DOHH2 (cell line): ENCODE data around the gene DCX.

Experiments
- CTCF ChIP-seq: fragments of 200-600 bp; sonication (generic); IDR thresholded peaks from one replicate; pipeline ENCODE4 v1.5.1; 2014; ENCODE audit warnings: antibody characterized with exemption, mild to moderate bottlenecking, low read depth, low read length; ENCODE audit not compliant: poor library complexity, severe bottlenecking
- EZH2phosphoT487 ChIP-seq: fragments of 200-600 bp; sonication (generic); IDR thresholded peaks from 2 replicates; pipeline ENCODE4 v1.6.1; 2017; ENCODE audit warnings: borderline replicate concordance, mild to moderate bottlenecking, antibody characterized with exemption, low read length, moderate library complexity, mixed read lengths

- TF ChIP-seq CTCF, result no peak
- no peak for TF ChIP-seq EZH2phosphoT487
Observed at GRCh38 chrX:111376486-111376885, 35.5 kb downstream of the DCX start.
